Measurements from ENCODE around the gene LGALS1.

GRCh38 chr22:37672920-37673455, 2.4 kb upstream of the LGALS1 start:
- TF ChIP-seq, protein P1, sequence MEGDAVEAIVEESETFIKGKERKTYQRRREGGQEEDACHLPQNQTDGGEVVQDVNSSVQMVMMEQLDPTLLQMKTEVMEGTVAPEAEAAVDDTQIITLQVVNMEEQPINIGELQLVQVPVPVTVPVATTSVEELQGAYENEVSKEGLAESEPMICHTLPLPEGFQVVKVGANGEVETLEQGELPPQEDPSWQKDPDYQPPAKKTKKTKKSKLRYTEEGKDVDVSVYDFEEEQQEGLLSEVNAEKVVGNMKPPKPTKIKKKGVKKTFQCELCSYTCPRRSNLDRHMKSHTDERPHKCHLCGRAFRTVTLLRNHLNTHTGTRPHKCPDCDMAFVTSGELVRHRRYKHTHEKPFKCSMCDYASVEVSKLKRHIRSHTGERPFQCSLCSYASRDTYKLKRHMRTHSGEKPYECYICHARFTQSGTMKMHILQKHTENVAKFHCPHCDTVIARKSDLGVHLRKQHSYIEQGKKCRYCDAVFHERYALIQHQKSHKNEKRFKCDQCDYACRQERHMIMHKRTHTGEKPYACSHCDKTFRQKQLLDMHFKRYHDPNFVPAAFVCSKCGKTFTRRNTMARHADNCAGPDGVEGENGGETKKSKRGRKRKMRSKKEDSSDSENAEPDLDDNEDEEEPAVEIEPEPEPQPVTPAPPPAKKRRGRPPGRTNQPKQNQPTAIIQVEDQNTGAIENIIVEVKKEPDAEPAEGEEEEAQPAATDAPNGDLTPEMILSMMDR (IDR thresholded peaks at IDR 0.05) = no peak
- TF ChIP-seq POLR2A (IDR thresholded peaks at IDR 0.05) = no peak

Data from right lobe of liver (tissue), 4 donors.